ENCODE measurements around the gene XPNPEP2. TPM values are rescaled to one million over a fixed set of nuclear protein-coding genes. Genes with fewer than 3 reads are reported as not detected.

Gene XPNPEP2
- total RNA-seq, 1 experiment from 2014 or later = not detected

GRCh38 chrX:129786210-129786651, 47.5 kb downstream of the XPNPEP2 start:
- no TSS peak for BruUV-seq (replicated peaks)
- no peak for DNase-seq (ENCODE audit: low read depth, low spot score)
- H3K27me3 ChIP-seq (ENCODE audit: control insufficient read depth, insufficient read depth, low read length) = no peaks in the 10 kb centered on the region
- ChIA-PET CTCF (no interaction called here), POLR2A (no interaction called here)
- no peaks in the 10 kb centered on the region for H3K9me3 ChIP-seq (ENCODE audit: control insufficient read depth, insufficient read depth, low read depth, low read length)
- intact Hi-C loops (cut with micrococcal nuclease; ENCODE audit: unreplicated experiment) = no loop called here
- no peak overlapping the region for H3K27ac ChIP-seq (ENCODE audit: low read length)
- TF ChIP-seq POLR2AphosphoS5 (IDR thresholded peaks at IDR 0.05; ENCODE audit: low read depth, low read length) = no peak
- TF ChIP-seq SIN3A (IDR thresholded peaks at IDR 0.05; ENCODE audit: borderline replicate concordance, insufficient read depth, low read depth, low read length) = no peak
- TF ChIP-seq CTCF (IDR thresholded peaks at IDR 0.05) = no peak
- no peak for TF ChIP-seq TCF7L2 (IDR thresholded peaks at IDR 0.05; ENCODE audit: low read depth, low read length)
- TF ChIP-seq, protein P1, sequence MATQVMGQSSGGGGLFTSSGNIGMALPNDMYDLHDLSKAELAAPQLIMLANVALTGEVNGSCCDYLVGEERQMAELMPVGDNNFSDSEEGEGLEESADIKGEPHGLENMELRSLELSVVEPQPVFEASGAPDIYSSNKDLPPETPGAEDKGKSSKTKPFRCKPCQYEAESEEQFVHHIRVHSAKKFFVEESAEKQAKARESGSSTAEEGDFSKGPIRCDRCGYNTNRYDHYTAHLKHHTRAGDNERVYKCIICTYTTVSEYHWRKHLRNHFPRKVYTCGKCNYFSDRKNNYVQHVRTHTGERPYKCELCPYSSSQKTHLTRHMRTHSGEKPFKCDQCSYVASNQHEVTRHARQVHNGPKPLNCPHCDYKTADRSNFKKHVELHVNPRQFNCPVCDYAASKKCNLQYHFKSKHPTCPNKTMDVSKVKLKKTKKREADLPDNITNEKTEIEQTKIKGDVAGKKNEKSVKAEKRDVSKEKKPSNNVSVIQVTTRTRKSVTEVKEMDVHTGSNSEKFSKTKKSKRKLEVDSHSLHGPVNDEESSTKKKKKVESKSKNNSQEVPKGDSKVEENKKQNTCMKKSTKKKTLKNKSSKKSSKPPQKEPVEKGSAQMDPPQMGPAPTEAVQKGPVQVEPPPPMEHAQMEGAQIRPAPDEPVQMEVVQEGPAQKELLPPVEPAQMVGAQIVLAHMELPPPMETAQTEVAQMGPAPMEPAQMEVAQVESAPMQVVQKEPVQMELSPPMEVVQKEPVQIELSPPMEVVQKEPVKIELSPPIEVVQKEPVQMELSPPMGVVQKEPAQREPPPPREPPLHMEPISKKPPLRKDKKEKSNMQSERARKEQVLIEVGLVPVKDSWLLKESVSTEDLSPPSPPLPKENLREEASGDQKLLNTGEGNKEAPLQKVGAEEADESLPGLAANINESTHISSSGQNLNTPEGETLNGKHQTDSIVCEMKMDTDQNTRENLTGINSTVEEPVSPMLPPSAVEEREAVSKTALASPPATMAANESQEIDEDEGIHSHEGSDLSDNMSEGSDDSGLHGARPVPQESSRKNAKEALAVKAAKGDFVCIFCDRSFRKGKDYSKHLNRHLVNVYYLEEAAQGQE (IDR thresholded peaks at IDR 0.05; ENCODE audit: insufficient read depth in 1 of 2, low read depth in 2 of 2, low read length in 1 of 2) = no peak
- no peaks in the 10 kb centered on the region for H3K36me3 ChIP-seq (ENCODE audit: control insufficient read depth, insufficient read depth, low read length)
- in situ Hi-C loops (cut with HindIII; ENCODE audit: low pct_unique_long_range_greater_than_20kb, low sequenced_read_pairs) = no loop called here
- H3K4me1 ChIP-seq (ENCODE audit: control insufficient read depth, insufficient read depth, low read length) = no peaks in the 10 kb centered on the region
- ATAC-seq = no peak
- H3K4me3 ChIP-seq (ENCODE audit: low read depth in 2 of 2, low read length in 2 of 2) = no peak overlapping the region

GRCh38 chrX:129787336-129788055, 48.7 kb downstream of the XPNPEP2 start:
- ChIA-PET CTCF (no interaction called here), POLR2A (interaction anchor here (0.6 kb wide), 1 partner anchor 9 kb away, joined by 4 read pairs; no protein-coding TSS in a partner anchor)
- no peaks in the 10 kb centered on the region for H3K27me3 ChIP-seq (ENCODE audit: control insufficient read depth, insufficient read depth, low read length)
- no TSS peak for BruUV-seq (replicated peaks)
- H3K4me3 ChIP-seq (ENCODE audit: low read depth in 2 of 2, low read length in 2 of 2) = no peak overlapping the region
- H3K9me3 ChIP-seq (ENCODE audit: control insufficient read depth, insufficient read depth, low read depth, low read length) = no peaks in the 10 kb centered on the region
- ATAC-seq (no peak), DNase-seq (ENCODE audit: low read depth, low spot score) (no peak)
- H3K27ac ChIP-seq (ENCODE audit: low read length) = no peak overlapping the region
- no peak for TF ChIP-seq SIN3A (IDR thresholded peaks at IDR 0.05; ENCODE audit: borderline replicate concordance, insufficient read depth, low read depth, low read length)
- no peak for TF ChIP-seq CTCF (IDR thresholded peaks at IDR 0.05)
- no peak for TF ChIP-seq TCF7L2 (IDR thresholded peaks at IDR 0.05; ENCODE audit: low read depth, low read length)
- no peak for TF ChIP-seq POLR2AphosphoS5 (IDR thresholded peaks at IDR 0.05; ENCODE audit: low read depth, low read length)
- TF ChIP-seq, protein P1 (IDR thresholded peaks at IDR 0.05; ENCODE audit: insufficient read depth in 1 of 2, low read depth in 2 of 2, low read length in 1 of 2) = no peak
- intact Hi-C loops (cut with micrococcal nuclease; ENCODE audit: unreplicated experiment) (no loop called here), in situ Hi-C loops (cut with HindIII; ENCODE audit: low pct_unique_long_range_greater_than_20kb, low sequenced_read_pairs) (no loop called here)
- no peaks in the 10 kb centered on the region for H3K36me3 ChIP-seq (ENCODE audit: control insufficient read depth, insufficient read depth, low read length)
- H3K4me1 ChIP-seq (ENCODE audit: control insufficient read depth, insufficient read depth, low read length) = no peaks in the 10 kb centered on the region
